HL-60 (cell line): Measurements from ENCODE around the gene ISL2.

Experiments used
- DNase-seq, 2 experiments: peaks; one replicate each; pipeline ENCODE4 v3.0.0-alpha.2; 2010 to 2020; ENCODE audit warnings: low read depth in 1 of 2, low spot score in 1 of 2
- H3K27ac ChIP-seq: fragments of 250-450 bp; sonication (Bioruptor Pico); replicated peaks from 2 replicates; pipeline ENCODE4 v1.5.1; 2020; ENCODE audit warnings: mild to moderate bottlenecking, moderate library complexity
- H3K27me3 ChIP-seq: fragments of 250-450 bp; sonication (Bioruptor Pico); 2 replicates; pipeline ENCODE4 v1.5.1; 2021; ENCODE audit warnings: mild to moderate bottlenecking, moderate library complexity; ENCODE audit not compliant: insufficient read depth, poor library complexity, severe bottlenecking
- H3K4me3 ChIP-seq: replicated peaks from 2 replicates; pipeline ENCODE4 v1.5.1; 2011; ENCODE audit warnings: mild to moderate bottlenecking, control low read depth, low read length; ENCODE audit not compliant: insufficient read depth
- CTCF ChIP-seq: IDR thresholded peaks from one replicate; pipeline ENCODE4 v1.5.1; 2011; ENCODE audit warnings: low read length, control low read depth, inconsistent platforms; ENCODE audit not compliant: insufficient read depth
- GABPA ChIP-seq: IDR thresholded peaks from 2 replicates; pipeline ENCODE4 v1.6.1; 2012; ENCODE audit warnings: low read depth
- POLR2AphosphoS5 ChIP-seq: IDR thresholded peaks from 2 replicates; pipeline ENCODE4 v1.6.1; 2012; ENCODE audit warnings: low read depth
- REST ChIP-seq: IDR thresholded peaks from 2 replicates; pipeline ENCODE4 v1.6.1; 2012; ENCODE audit warnings: low read depth; ENCODE audit not compliant: insufficient replicate concordance
- SPI1 ChIP-seq: IDR thresholded peaks from 2 replicates; pipeline ENCODE4 v1.6.1; 2012; ENCODE audit warnings: low read depth, mild to moderate bottlenecking, borderline replicate concordance

The ISL2 gene

GRCh38 chr15:76349301-76350070 is 12.9 kb downstream of the ISL2 start:
- Histone ChIP-seq H3K27ac (no peak overlapping the region), H3K4me3 (no peak overlapping the region), H3K27me3 (no peaks in the 10 kb centered on the region)
- DNase-seq: no peak
- no peak for TF ChIP-seq POLR2AphosphoS5
- TF ChIP-seq GABPA: no peak
- no peak for TF ChIP-seq SPI1
- TF ChIP-seq REST: no peak
- no peak for TF ChIP-seq CTCF

- Histone ChIP-seq H3K4me3 (no peak overlapping the region), H3K27me3 (no peaks in the 10 kb centered on the region), H3K27ac (no peak overlapping the region)
- DNase-seq: no peak
- TF ChIP-seq GABPA (no peak), CTCF (no peak), SPI1 (no peak), REST (no peak), POLR2AphosphoS5 (no peak)
Observed at GRCh38 chr15:76353023-76353577, 16.5 kb downstream of the ISL2 start.

GRCh38 chr15:76353903-76354302 is 17.3 kb downstream of the ISL2 start:
- Histone ChIP-seq H3K27ac (no peak overlapping the region), H3K27me3 (no peaks in the 10 kb centered on the region), H3K4me3 (no peak overlapping the region)
- DNase-seq: no peak
- TF ChIP-seq SPI1: no peak
- TF ChIP-seq POLR2AphosphoS5: no peak
- TF ChIP-seq CTCF: no peak
- no peak for TF ChIP-seq REST
- no peak for TF ChIP-seq GABPA
